Stimulated activated CD4-positive, alpha-beta T cell treated with anti-CD3 and anti-CD28 coated beads, Interleukin-15, amount 100 ng/mL, for 48 hours (primary cell): ENCODE measurements around the gene YJEFN3.

Experiments used
- DNase-seq, 2 donors: peaks; one replicate each; pipeline ENCODE4 v3.0.0-alpha.2; 2020; ENCODE audit warnings: low read depth in 2 of 2

Gene YJEFN3

DNA sequence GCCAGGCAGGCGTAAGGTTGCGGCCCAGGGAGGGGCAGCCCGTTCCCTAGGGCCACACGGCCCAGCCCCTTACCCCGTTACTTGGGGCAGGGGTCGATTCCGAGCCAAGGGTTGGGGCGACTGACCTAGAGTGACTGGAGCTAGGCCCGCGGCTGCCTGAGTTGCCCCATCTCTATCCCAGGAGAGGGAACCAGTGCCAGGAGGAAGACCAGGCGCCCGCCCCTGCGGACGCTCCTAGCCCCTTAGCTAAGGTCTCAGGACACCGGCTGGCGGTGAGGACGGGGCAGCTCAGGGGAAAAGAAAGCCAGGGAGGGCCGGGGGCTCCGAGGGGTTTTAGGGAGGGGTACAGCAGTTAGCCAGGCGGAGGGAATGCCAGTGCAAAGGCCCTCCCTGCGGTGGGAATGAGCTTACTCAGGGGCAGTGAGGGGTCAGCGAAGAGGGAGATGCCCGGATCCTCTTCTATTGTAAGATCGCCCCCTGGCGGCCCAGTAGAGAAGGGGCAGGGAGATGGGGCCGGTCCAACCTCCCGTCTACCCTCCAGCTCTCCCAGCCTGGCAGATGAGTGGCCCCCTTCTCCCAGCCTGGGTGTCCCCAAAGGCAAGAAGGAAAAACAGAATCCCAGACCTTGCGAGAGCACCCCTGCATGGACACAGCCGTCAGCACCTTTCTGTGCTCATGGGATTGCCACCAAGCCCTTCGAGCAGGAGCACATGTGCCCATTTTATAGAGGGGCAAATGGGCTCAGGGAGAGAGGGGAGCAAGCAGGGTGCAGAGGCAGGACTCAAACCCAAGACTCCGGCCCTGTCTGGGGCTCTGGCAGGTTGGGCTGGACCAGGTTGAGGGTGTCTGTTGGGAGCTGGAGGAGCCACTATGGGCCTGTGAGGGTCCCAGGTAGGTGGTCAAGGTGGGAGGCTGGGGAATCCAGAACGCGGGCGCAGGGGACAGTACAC is 25.6 kb downstream of the YJEFN3 start:
- DNase-seq: peak; percentile 46 to 55

DNA sequence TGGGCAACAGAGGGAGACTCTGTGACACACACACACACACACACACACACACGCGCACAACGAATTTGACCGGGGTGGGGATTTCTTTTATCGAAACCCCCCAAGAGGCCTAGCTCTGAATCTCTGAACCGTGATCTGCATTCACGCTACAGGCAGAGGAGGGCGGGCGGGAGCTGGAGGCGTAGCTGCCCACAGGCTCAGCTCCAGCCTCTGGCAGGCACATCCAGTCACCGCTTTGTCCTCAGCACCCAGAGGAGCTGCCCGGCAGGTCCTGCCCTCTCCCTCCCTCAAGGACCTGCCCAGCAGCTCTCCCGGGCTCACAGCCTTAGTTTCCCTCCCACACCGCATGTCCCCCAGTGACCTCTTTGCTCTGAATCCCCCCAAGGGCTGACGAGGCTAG is 29.3 kb downstream of the YJEFN3 start:
- DNase-seq: no peak

GRCh38 chr19:19558636-19559035 is 29.9 kb downstream of the YJEFN3 start:
- DNase-seq: no peak

- DNase-seq: no peak
Measured at GRCh38 chr19:19559931-19560330, 31.2 kb downstream of the YJEFN3 start.

DNA sequence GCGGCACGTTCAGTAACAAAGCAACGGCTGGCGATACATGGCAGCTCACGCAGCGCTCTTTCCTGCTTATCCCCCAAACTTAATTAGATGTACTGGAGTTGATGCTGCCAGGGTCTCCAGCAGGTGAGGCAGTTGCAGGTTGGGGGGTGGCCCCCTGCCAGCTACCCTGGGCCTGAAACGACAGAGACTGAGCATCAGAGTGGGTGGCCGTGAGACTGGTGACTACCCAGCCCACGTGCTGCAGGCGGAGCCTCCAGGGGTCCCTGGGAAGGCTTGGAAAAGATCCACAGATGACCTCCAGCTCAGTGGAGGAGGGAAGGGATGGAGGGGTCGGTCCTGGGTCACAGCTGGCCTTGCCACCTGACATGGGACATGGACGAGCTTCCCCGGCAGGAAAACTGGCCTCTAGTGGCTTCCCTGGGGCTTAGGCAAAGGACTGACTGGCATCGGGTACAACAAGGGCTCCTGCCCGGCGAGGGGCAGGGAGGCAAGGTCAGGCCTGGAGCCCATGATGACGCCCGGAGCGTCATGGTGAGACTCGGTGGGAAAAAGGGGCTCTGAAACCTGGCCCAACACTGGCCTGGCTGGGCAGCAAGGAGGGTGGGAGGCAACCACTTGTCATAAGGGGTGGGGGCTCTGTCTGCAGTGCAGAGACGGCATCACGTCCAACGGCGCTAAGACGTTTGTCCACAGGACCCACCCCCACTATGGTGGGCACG is 33.4 kb downstream of the YJEFN3 start:
- no peak for DNase-seq

GRCh38 chr19:19562665-19563347 is 34.1 kb downstream of the YJEFN3 start:
- no peak for DNase-seq

DNA sequence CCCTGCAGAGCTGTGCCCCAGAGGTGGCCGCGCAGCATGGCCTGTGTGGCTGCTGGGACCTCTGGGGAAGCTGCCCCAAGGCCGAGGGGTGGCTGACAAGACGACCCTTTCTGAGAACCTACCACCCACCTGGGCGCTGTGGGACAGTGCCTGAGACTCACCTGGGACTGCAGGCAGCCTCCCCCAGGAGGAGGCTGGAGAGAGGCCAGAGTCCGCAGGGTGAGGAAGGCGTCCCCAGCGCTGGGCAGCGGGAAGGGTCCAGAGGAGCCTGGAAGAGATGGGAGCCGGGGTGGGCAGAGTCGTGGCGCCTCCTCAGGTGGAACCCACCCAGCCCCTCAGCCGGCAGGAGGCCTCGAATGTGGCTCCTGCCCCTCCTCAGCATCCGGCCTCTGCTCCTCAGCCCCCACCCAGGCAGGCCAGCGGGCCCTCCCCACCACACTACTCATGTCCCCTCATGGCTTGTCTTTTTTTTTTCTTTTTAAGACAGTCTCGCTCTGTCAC is 34.7 kb downstream of the YJEFN3 start:
- DNase-seq: no peak

DNA sequence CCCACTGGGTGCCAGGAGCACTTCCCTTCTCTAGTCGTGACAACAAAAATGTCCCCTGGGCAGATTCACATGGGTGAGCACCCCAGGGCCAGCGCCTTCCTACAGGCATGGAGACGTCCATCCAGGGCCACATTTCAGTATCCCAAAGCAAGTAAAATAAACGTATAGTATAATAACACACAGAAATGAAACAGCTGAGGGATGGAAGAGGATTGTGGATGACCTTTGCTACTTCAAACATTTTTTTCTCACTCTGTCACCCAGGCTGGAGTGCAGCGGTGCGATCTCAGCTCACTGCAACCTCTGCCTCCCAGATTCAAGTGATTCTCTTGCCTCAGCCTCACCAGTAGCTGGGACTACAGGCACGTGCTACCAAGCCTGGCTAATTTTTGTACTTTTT is 37.6 kb downstream of the YJEFN3 start:
- DNase-seq: no peak

- DNase-seq: no peak
Measured at GRCh38 chr19:19567391-19567790, 38.7 kb downstream of the YJEFN3 start.

GRCh38 chr19:19568802-19569756 is 40.4 kb downstream of the YJEFN3 start:
- DNase-seq: no peak

- DNase-seq: no peak
Measured at GRCh38 chr19:19570571-19570970, 41.9 kb downstream of the YJEFN3 start.

DNA sequence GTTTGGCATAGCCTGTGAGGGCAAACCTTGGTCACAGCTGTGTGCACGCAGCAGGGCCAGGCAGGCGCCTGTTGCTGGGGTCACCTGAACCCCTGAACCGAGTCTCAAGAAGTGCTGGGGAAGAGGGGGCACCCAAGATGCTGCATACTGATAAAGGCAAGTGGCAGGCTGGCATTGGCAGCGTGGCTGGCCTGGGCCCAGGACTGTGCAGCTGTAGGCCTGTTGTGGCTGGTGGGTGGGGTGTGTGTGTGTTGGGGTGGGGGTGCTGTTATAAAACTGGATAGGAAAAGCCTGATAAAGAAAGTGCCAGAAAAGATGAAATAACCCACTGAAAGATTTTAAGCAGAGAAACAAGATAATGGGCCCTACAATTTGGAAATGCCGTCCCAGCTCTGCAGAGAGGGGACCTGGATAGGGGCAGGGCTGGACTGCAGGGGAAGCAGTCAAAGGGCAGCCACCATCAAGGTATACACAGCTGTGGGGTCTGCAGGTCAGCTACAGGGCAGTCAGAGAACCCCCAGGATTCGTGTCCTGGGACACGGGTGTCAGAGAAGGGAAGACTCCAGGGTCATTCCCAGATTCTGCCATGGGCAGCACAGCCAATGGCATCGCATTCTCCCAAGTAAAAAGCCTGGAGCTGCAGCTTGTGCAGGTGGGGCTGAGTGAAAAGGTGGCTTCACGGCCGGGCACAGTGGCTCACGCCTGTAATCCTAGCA is 42.5 kb downstream of the YJEFN3 start:
- no peak for DNase-seq

- no peak for DNase-seq
Measured at GRCh38 chr19:19575411-19575810, 46.7 kb downstream of the YJEFN3 start.

GRCh38 chr19:19578252-19578651 is 49.5 kb downstream of the YJEFN3 start:
- DNase-seq: no peak

- DNase-seq: no peak
Measured at GRCh38 chr19:19579533-19580361, 51.0 kb downstream of the YJEFN3 start.

DNA sequence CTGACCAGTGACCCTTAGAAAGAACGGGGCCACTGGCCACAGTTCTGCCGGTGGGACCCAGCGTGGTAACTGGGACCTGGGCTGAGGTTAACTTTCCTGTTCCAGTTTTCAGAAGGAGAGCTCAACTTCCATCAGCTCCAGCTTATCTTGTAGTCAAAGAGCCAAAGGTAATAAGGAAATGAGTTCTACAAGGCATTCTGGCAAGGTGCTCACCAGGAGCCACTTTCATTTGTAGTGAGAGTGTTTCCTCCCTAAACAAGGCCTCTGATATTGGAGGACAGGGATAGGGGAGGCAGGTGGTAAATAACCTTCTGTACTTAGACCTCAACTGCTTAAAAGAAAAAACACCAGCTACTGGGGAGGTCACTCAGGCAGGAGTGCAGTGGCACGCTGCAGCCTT is 51.7 kb downstream of the YJEFN3 start:
- no peak for DNase-seq

DNA sequence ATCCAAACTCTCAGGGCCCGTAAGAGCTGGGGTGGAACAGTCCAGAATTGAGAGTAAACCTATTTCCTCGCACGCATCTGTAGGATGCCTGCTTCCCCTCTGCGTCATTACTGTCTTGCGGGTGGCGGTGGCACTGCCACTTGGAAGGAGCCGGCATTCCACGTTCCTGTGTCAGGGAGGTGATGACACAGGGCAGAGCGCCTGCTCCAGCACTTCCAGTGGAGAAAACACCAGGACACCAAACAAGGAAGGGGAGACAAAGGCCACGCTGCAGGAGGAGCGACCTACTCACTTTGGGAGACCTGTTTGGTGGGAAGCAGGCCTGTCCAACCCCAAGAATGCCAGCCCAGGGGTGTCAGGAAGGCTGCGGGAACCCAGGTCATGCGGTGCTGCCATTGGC is 52.7 kb downstream of the YJEFN3 start:
- DNase-seq: no peak

DNA sequence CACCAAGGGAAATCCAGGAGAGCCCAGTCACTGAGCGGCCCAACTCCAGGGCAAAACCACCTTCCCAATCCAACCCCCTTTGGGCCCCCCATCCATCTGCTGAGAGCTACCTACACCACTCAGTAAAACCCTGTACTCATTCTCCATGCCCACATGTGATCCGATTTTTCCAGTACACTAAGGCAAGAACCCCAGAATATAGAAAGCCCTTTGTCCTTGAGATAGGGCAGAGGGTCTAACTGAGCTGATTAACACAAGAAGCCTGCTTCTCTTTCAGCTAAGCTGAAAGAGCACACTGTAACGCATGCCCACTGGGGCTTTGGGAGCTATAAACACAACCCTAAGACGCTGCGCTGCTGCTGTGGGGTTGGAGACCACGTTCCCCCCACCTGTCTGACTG is 53.8 kb downstream of the YJEFN3 start:
- no peak for DNase-seq

- no peak for DNase-seq
Measured at GRCh38 chr19:19584356-19584755, 55.6 kb downstream of the YJEFN3 start.
